IMR-90 (cell line): Measurements from ENCODE around the gene TNNT1. TPM values are rescaled to one million over a fixed set of nuclear protein-coding genes. Genes with fewer than 3 reads are reported as not detected.

Experiments used
- ATAC-seq: fragments of 200-7000 bp; cut with Tn5 transposase; 2 replicates; pipeline ENCODE4 v1.9.1; 2020; ENCODE audit warnings: low read depth, mild to moderate bottlenecking, moderate library complexity
- BruUV-seq: library from RNA; stranded (reverse); fragments of 400-500 nt; replicated peaks from 2 replicates; lab custom pipeline; 2021; lab: Mats Ljungman, UMichigan
- CTCF ChIA-PET: fragments of 300-600 bp; formaldehyde crosslinking; extraction: SDS; loops from one replicate; lab custom pipeline; 2021; ENCODE audit warnings: antibody characterized with exemption; lab: Yijun Ruan, JAX
- POLR2A ChIA-PET: fragments of 300-600 bp; sonication (Branson Sonifier 250); formaldehyde crosslinking; loops from one replicate; lab custom pipeline; 2022; ENCODE audit warnings: antibody characterized with exemption; ENCODE audit not compliant: unreplicated experiment; lab: Charles Lee
- DNase-seq: peaks from one replicate; pipeline ENCODE4 v3.0.0; 2013
- H2AFZ ChIP-seq: replicated peaks from 2 replicates; pipeline ENCODE3; 2013; ENCODE audit warnings: low read length, mild to moderate bottlenecking; ENCODE audit not compliant: poor library complexity
- H2AK5ac ChIP-seq: 2 replicates; pipeline ENCODE4 v1.6.1; 2013; ENCODE audit warnings: low read depth, low read length, inconsistent platforms
- H2AK9ac ChIP-seq: replicated peaks from 2 replicates; pipeline ENCODE3; 2013; ENCODE audit warnings: mild to moderate bottlenecking, low read depth, low read length, moderate library complexity; ENCODE audit not compliant: poor library complexity
- H2BK120ac ChIP-seq: 2 replicates; pipeline ENCODE4 v1.6.1; 2013; ENCODE audit warnings: low read depth, low read length, inconsistent platforms
- H2BK15ac ChIP-seq: 3 replicates; pipeline ENCODE4 v1.6.1; 2013; ENCODE audit warnings: low read depth, low read length, inconsistent platforms
- H2BK20ac ChIP-seq: 2 replicates; pipeline ENCODE4 v1.6.1; 2013; ENCODE audit warnings: low read depth, mild to moderate bottlenecking, inconsistent platforms, low read length, moderate library complexity
- H2BK5ac ChIP-seq: 2 replicates; pipeline ENCODE4 v1.6.1; 2013; ENCODE audit warnings: mild to moderate bottlenecking, low read depth, low read length, inconsistent platforms; ENCODE audit not compliant: poor library complexity, severe bottlenecking
- H3K14ac ChIP-seq: replicated peaks from 2 replicates; pipeline ENCODE4 v1.6.1; 2013; ENCODE audit warnings: low read depth, low read length, inconsistent platforms
- H3K18ac ChIP-seq: 2 replicates; pipeline ENCODE4 v1.6.1; 2013; ENCODE audit warnings: low read depth, low read length, control low read depth
- H3K23ac ChIP-seq: 2 replicates; pipeline ENCODE4 v1.6.1; 2013; ENCODE audit warnings: low read depth, low read length, inconsistent platforms
- H3K27ac ChIP-seq: 2 replicates; pipeline ENCODE4 v1.5.1; 2013; ENCODE audit warnings: mild to moderate bottlenecking, control low read depth, low read length; ENCODE audit not compliant: insufficient read depth
- H3K27me3 ChIP-seq: 2 replicates; pipeline ENCODE4 v1.6.1; 2013; ENCODE audit warnings: low read length; ENCODE audit not compliant: control insufficient read depth, insufficient read depth
- H3K36me3 ChIP-seq: 2 replicates; pipeline ENCODE4 v1.6.1; 2013; ENCODE audit warnings: low read length, mixed read lengths; ENCODE audit not compliant: control insufficient read depth, insufficient read depth
- H3K4ac ChIP-seq: 2 replicates; pipeline ENCODE4 v1.6.1; 2013; ENCODE audit warnings: low read depth, low read length, inconsistent platforms
- H3K4me1 ChIP-seq: 2 replicates; pipeline ENCODE4 v1.6.1; 2013; ENCODE audit warnings: low read length, mixed read lengths; ENCODE audit not compliant: control insufficient read depth, insufficient read depth
- H3K4me2 ChIP-seq: 2 replicates; pipeline ENCODE4 v1.6.1; 2013; ENCODE audit warnings: low read depth, mild to moderate bottlenecking, control low read depth, low read length, moderate library complexity
- H3K4me3 ChIP-seq: 2 replicates; pipeline ENCODE4 v1.5.1; 2013; ENCODE audit warnings: low read depth, mild to moderate bottlenecking, control low read depth, low read length, moderate library complexity; ENCODE audit not compliant: insufficient read depth
- H3K56ac ChIP-seq: 2 replicates; pipeline ENCODE4 v1.6.1; 2013; ENCODE audit warnings: low read length, inconsistent platforms; ENCODE audit not compliant: insufficient read depth; ENCODE audit errors: extremely low read depth
- H3K79me1 ChIP-seq, 2 experiments: 2 replicates each; pipeline ENCODE4 v1.6.1; 2013; ENCODE audit warnings: low read length in 2 of 2, inconsistent platforms in 1 of 2, low read depth in 1 of 2
- H3K9ac ChIP-seq: 2 replicates; pipeline ENCODE4 v1.6.1; 2013; ENCODE audit warnings: low read depth, low read length, control low read depth
- H3K9me1 ChIP-seq: 2 replicates; pipeline ENCODE4 v1.6.1; 2013; ENCODE audit warnings: low read length, inconsistent platforms; ENCODE audit not compliant: insufficient read depth
- H3K9me3 ChIP-seq: 2 replicates; pipeline ENCODE4 v1.6.1; 2013; ENCODE audit warnings: low read length; ENCODE audit not compliant: control insufficient read depth, insufficient read depth
- H4K20me1 ChIP-seq: 2 replicates; pipeline ENCODE4 v1.6.1; 2013; ENCODE audit warnings: low read length, inconsistent platforms; ENCODE audit not compliant: insufficient read depth
- H4K5ac ChIP-seq: 2 replicates; pipeline ENCODE4 v1.6.1; 2013; ENCODE audit warnings: mild to moderate bottlenecking, low read depth, low read length, control low read depth
- H4K8ac ChIP-seq, 2 experiments: 2 replicates each; pipeline ENCODE4 v1.6.1; 2013; ENCODE audit warnings: low read depth in 2 of 2, low read length in 2 of 2, control low read depth in 1 of 2, inconsistent platforms in 1 of 2
- H4K91ac ChIP-seq: 2 replicates; pipeline ENCODE4 v1.6.1; 2013; ENCODE audit warnings: low read depth, low read length, inconsistent platforms; ENCODE audit not compliant: insufficient read depth
- BHLHE40 ChIP-seq: fragments of 150-350 bp; IDR thresholded peaks from 2 replicates; pipeline ENCODE4 v1.6.1; 2016; ENCODE audit warnings: mild to moderate bottlenecking, low read depth, low read length
- CEBPB ChIP-seq: IDR thresholded peaks from 2 replicates; pipeline ENCODE4 v1.6.1; 2012; ENCODE audit warnings: low read depth, low read length, improper control_type of control experiment
- CHD1 ChIP-seq: IDR thresholded peaks from 2 replicates; pipeline ENCODE4 v1.6.1; 2012; ENCODE audit warnings: low read depth, low read length, improper control_type of control experiment
- ELK1 ChIP-seq: fragments of 150-350 bp; IDR thresholded peaks from 2 replicates; pipeline ENCODE4 v1.6.1; 2016; ENCODE audit warnings: low read depth, mild to moderate bottlenecking, low read length, moderate library complexity, borderline replicate concordance
- FOS ChIP-seq: fragments of 150-350 bp; IDR thresholded peaks from 2 replicates; pipeline ENCODE4 v1.6.1; 2016; ENCODE audit warnings: low read depth, low read length
- MAFK ChIP-seq: IDR thresholded peaks from 2 replicates; pipeline ENCODE4 v1.6.1; 2012; ENCODE audit warnings: low read depth, low read length, improper control_type of control experiment
- MAZ ChIP-seq: IDR thresholded peaks from 2 replicates; pipeline ENCODE4 v1.6.1; 2012; ENCODE audit warnings: low read depth, mild to moderate bottlenecking, low read length, improper control_type of control experiment, moderate library complexity, borderline replicate concordance
- MXI1 ChIP-seq: IDR thresholded peaks from 2 replicates; pipeline ENCODE4 v1.6.1; 2012; ENCODE audit warnings: low read depth, mild to moderate bottlenecking, low read length, moderate library complexity, borderline replicate concordance
- NFE2L2 ChIP-seq: fragments of 150-350 bp; IDR thresholded peaks from 2 replicates; pipeline ENCODE4 v1.6.1; 2016; ENCODE audit warnings: low read depth, mild to moderate bottlenecking, low read length
- POLR2A ChIP-seq: IDR thresholded peaks from 2 replicates; pipeline ENCODE4 v1.6.1; 2012; ENCODE audit warnings: mild to moderate bottlenecking, low read depth, low read length
- RAD21 ChIP-seq: IDR thresholded peaks from 2 replicates; pipeline ENCODE4 v1.6.1; 2012; ENCODE audit warnings: low read length, improper control_type of control experiment
- RCOR1 ChIP-seq: IDR thresholded peaks from 2 replicates; pipeline ENCODE4 v1.6.1; 2012; ENCODE audit warnings: mild to moderate bottlenecking, low read length, improper control_type of control experiment; ENCODE audit not compliant: insufficient replicate concordance
- RFX5 ChIP-seq: IDR thresholded peaks from 2 replicates; pipeline ENCODE4 v1.8.0; 2012; ENCODE audit warnings: low read depth, mild to moderate bottlenecking, low read length, moderate library complexity
- SMC3 ChIP-seq: fragments of 150-350 bp; IDR thresholded peaks from 2 replicates; pipeline ENCODE4 v1.6.1; 2016; ENCODE audit warnings: low read depth, mild to moderate bottlenecking, antibody characterized with exemption, low read length, moderate library complexity
- WGBS, 2 experiments: methylation state at CpG; one replicate each; pipeline versions ENCODE4 v1.1.5 to v1.1.7; 2013; ENCODE audit warnings: missing lambda C conversion rate in 2 of 2; ENCODE audit not compliant: insufficient read length in 1 of 2; ENCODE audit errors: extremely low coverage in 2 of 2; 5-methylcytosine and 5-hydroxymethylcytosine counted together
- dilution Hi-C: fragments of 300-500 bp; cut with HindIII; formaldehyde crosslinking; loops from one replicate; pipeline ENCODE4 v1.14.3; 2018; ENCODE audit warnings: low sequenced_read_pairs; ENCODE audit not compliant: unreplicated experiment
- in situ Hi-C: fragments of 300-500 bp; cut with MboI; formaldehyde crosslinking; loops from 3 replicates; pipeline ENCODE4 v1.14.3; 2019; ENCODE audit warnings: low sequenced_read_pairs, inconsistent platforms, mixed read lengths
- intact Hi-C: fragments of 100-400 bp; cut with micrococcal nuclease; formaldehyde crosslinking; loops from 2 replicates; pipeline ENCODE4 v1.10.0; 2022
- polyA plus RNA-seq, 3 experiments: library from polyadenylated mRNA; depleted of rRNA; stranded (reverse); fragments of >200 nt; gene quantifications; 2 replicates each; pipeline ENCODE4 v1.2.3, GENCODE V29; 2012; ENCODE audit warnings: low replicate concordance in 1 of 3
- total RNA-seq: library from RNA; depleted of rRNA; stranded (reverse); fragments of >200 nt; gene quantifications from 2 replicates; pipeline ENCODE4 v1.2.3, GENCODE V29; 2012
- TF ChIP-seq, protein P1 (sequence below): conservative IDR thresholded peaks from 2 replicates; pipeline ENCODE4 v1.5.1; 2012; ENCODE audit warnings: mild to moderate bottlenecking, low read depth, low read length, improper control_type of control experiment
- TF ChIP-seq, protein P2 (sequence below): fragments of 150-350 bp; IDR thresholded peaks from 2 replicates; pipeline ENCODE4 v1.6.1; 2017; ENCODE audit warnings: mild to moderate bottlenecking, antibody characterized with exemption, low read length, low read depth

TNNT1 gene
- total and polyA plus RNA-seq, 2 of the 4 experiments (the other 2 are of a cell fraction) = 1.3 to 2.6 TPM

- H4K20me1 ChIP-seq = peaks cover 73% of the 10 kb centered on the region
- no peak overlapping the region for H3K23ac ChIP-seq
- H4K5ac ChIP-seq = no peak overlapping the region
- no peak overlapping the region for H3K56ac ChIP-seq
- ATAC-seq (no peak), DNase-seq (no peak)
- no peak overlapping the region for H3K27ac ChIP-seq
- no peak overlapping the region for H2AK9ac ChIP-seq
- no peak overlapping the region for H3K4me2 ChIP-seq
- H3K4me1 ChIP-seq = peaks cover 13% of the 10 kb centered on the region
- H3K14ac ChIP-seq = no peak overlapping the region
- no TSS peak for BruUV-seq
- H2AFZ ChIP-seq = no peak overlapping the region
- H3K36me3 ChIP-seq = peaks cover 22% of the 10 kb centered on the region
- dilution Hi-C loops = no loop called here
- no peaks in the 10 kb centered on the region for H3K9me3 ChIP-seq
- no peaks in the 10 kb centered on the region for H3K27me3 ChIP-seq
- no peak overlapping the region for H2BK15ac ChIP-seq
- H3K9ac ChIP-seq = no peak overlapping the region
- no peak overlapping the region for H4K91ac ChIP-seq
- no peak for TF ChIP-seq MXI1
- no peak for TF ChIP-seq BHLHE40
- no peak for TF ChIP-seq NFE2L2
- TF ChIP-seq CHD1 = no peak
- TF ChIP-seq RFX5 = no peak
- no peak for TF ChIP-seq POLR2A
- TF ChIP-seq, protein P1, sequence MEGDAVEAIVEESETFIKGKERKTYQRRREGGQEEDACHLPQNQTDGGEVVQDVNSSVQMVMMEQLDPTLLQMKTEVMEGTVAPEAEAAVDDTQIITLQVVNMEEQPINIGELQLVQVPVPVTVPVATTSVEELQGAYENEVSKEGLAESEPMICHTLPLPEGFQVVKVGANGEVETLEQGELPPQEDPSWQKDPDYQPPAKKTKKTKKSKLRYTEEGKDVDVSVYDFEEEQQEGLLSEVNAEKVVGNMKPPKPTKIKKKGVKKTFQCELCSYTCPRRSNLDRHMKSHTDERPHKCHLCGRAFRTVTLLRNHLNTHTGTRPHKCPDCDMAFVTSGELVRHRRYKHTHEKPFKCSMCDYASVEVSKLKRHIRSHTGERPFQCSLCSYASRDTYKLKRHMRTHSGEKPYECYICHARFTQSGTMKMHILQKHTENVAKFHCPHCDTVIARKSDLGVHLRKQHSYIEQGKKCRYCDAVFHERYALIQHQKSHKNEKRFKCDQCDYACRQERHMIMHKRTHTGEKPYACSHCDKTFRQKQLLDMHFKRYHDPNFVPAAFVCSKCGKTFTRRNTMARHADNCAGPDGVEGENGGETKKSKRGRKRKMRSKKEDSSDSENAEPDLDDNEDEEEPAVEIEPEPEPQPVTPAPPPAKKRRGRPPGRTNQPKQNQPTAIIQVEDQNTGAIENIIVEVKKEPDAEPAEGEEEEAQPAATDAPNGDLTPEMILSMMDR = no peak
- no peak for TF ChIP-seq FOS
- TF ChIP-seq SMC3 = no peak
- no peak for TF ChIP-seq ELK1
- no peak for TF ChIP-seq CEBPB
- TF ChIP-seq MAFK = no peak
- TF ChIP-seq RCOR1 = no peak
- TF ChIP-seq MAZ = no peak
- TF ChIP-seq, protein P2, sequence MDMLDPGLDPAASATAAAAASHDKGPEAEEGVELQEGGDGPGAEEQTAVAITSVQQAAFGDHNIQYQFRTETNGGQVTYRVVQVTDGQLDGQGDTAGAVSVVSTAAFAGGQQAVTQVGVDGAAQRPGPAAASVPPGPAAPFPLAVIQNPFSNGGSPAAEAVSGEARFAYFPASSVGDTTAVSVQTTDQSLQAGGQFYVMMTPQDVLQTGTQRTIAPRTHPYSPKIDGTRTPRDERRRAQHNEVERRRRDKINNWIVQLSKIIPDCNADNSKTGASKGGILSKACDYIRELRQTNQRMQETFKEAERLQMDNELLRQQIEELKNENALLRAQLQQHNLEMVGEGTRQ = no peak
- no peak for TF ChIP-seq RAD21
- H3K4me3 ChIP-seq = no peak overlapping the region
- no peak overlapping the region for H4K8ac ChIP-seq
- POLR2A ChIA-PET = no interaction called here
- peaks cover 19 to 71% of the 10 kb centered on the region in 2 experiments for H3K79me1 ChIP-seq
- 80% methylated on average over 1 of the region's 25 CpGs; no CpG with 5 or more reads in 1 of the 2 experiments for WGBS, 2 experiments
- H2AK5ac ChIP-seq = no peak overlapping the region
- CTCF ChIA-PET = no interaction called here
- no peak overlapping the region for H2BK5ac ChIP-seq
- in situ Hi-C loops = loop anchor here (25.0 kb wide), 1 partner anchor 525 kb away; the partner anchor contains the start of genes CCDC106, ZNF580 and ZNF581
- intact Hi-C loops = no loop called here
- no peak overlapping the region for H3K4ac ChIP-seq
- H3K18ac ChIP-seq = no peak overlapping the region
- H2BK20ac ChIP-seq = no peak overlapping the region
- H2BK120ac ChIP-seq = no peak overlapping the region
- H3K9me1 ChIP-seq = peaks cover 3% of the 10 kb centered on the region
Observed at GRCh38 chr19:55112246-55112776, 36.7 kb downstream of the TNNT1 start.
